HepG2 (cell line): ENCODE data around the gene SETD3. TPM values are rescaled to one million over a fixed set of nuclear protein-coding genes. Genes with fewer than 3 reads are reported as not detected.

Experiments used
- ATAC-seq: fragments of 200-7000 bp; cut with Tn5 transposase; 3 replicates; pipeline ENCODE4 v1.9.1; 2020; ENCODE audit warnings: mild to moderate bottlenecking, moderate library complexity
- BruUV-seq: library from RNA; stranded (reverse); fragments of 400-500 nt; replicated peaks from 2 replicates; lab custom pipeline; 2021; lab: Mats Ljungman, UMichigan
- CTCF ChIA-PET: fragments of 300-600 bp; formaldehyde crosslinking; extraction: SDS; loops from one replicate; lab custom pipeline; 2021; ENCODE audit warnings: low total read pairs, inconsistent platforms, low intra/inter-chr PET ratio; lab: Yijun Ruan, JAX
- POLR2A ChIA-PET: fragments of 350-600 bp; sonication (Branson Sonifier 250); formaldehyde crosslinking; loops from one replicate; lab custom pipeline; 2020; ENCODE audit warnings: antibody characterized with exemption, inconsistent platforms; lab: Yijun Ruan, JAX
- DNase-seq: peaks from one replicate; pipeline ENCODE4 v3.0.0-alpha.2; 2015; ENCODE audit warnings: low spot score
- FAIRE-seq: peaks from 3 replicates; lab custom pipeline; 2011; peaks lifted over from hg19 to GRCh38; lab: Jason Lieb, UNC
- H2AFZ ChIP-seq: one replicate; pipeline ENCODE4 v1.6.1; 2011; ENCODE audit warnings: low read length, inconsistent platforms
- H3K27ac ChIP-seq: fragments of 300-600 bp; 3 replicates; pipeline ENCODE4 v1.8.0; 2011; ENCODE audit warnings: mixed run types, mild to moderate bottlenecking, mixed read lengths, low read length, inconsistent platforms; ENCODE audit not compliant: insufficient read depth; ENCODE audit errors: extremely low read length
- H3K27me3 ChIP-seq, 2 experiments: fragments of 200-600 bp in 1 of 2; 2 replicates in 1 of 2; 3 replicates in 1 of 2; pipeline versions ENCODE4 v1.6.0 to v1.8.0; 2011; ENCODE audit warnings: low read length in 2 of 2, mild to moderate bottlenecking in 2 of 2, moderate library complexity in 2 of 2, inconsistent platforms in 1 of 2; ENCODE audit not compliant: insufficient read depth in 2 of 2, control insufficient read depth in 1 of 2
- H3K36me3 ChIP-seq, 2 experiments: fragments of 200-600 bp in 1 of 2; replicated peaks in 1 of 2; 2 replicates in 1 of 2; 3 replicates in 1 of 2; pipeline versions ENCODE4 v1.5.1 to v1.8.0; 2011; ENCODE audit warnings: low read length in 2 of 2, inconsistent platforms in 1 of 2; ENCODE audit not compliant: insufficient read depth in 2 of 2, control insufficient read depth in 1 of 2
- H3K4me1 ChIP-seq: 2 replicates; pipeline ENCODE4 v1.5.1; 2012; ENCODE audit warnings: low read length, inconsistent platforms; ENCODE audit not compliant: insufficient read depth
- H3K4me2 ChIP-seq: 2 replicates; pipeline ENCODE4 v1.6.0; 2011; ENCODE audit warnings: low read depth, low read length, inconsistent platforms
- H3K4me3 ChIP-seq, 3 experiments: fragments of 200-600 bp in 1 of 3; sonication (generic), shearing (Covaris generic) in 1 of 3; replicated peaks in 1 of 3; 2 replicates each; pipeline ENCODE4 v1.5.1; 2011 to 2016; ENCODE audit warnings: low read length in 3 of 3, inconsistent platforms in 2 of 3, low read depth in 2 of 3, mild to moderate bottlenecking in 2 of 3, control low read depth in 1 of 3, mixed read lengths in 1 of 3; ENCODE audit not compliant: insufficient read depth in 1 of 3
- H3K79me2 ChIP-seq: one replicate; pipeline ENCODE4 v1.6.1; 2011; ENCODE audit warnings: low read length, inconsistent platforms; ENCODE audit not compliant: insufficient read depth
- H3K9ac ChIP-seq: 2 replicates; pipeline ENCODE4 v1.6.0; 2011; ENCODE audit warnings: mild to moderate bottlenecking, low read depth, low read length, inconsistent platforms; ENCODE audit not compliant: insufficient read depth
- H3K9me3 ChIP-seq: 2 replicates; pipeline ENCODE4 v1.5.1; 2012; ENCODE audit warnings: mild to moderate bottlenecking, low read length
- H4K20me1 ChIP-seq: 2 replicates; pipeline ENCODE4 v1.6.0; 2011; ENCODE audit warnings: inconsistent platforms, mild to moderate bottlenecking, low read length, moderate library complexity; ENCODE audit not compliant: insufficient read depth
- ARID3A ChIP-seq: IDR thresholded peaks from 2 replicates; pipeline ENCODE4 v1.6.1; 2012; ENCODE audit warnings: low read depth, low read length, improper control_type of control experiment
- IRF2 ChIP-seq: IDR thresholded peaks from 2 replicates; pipeline ENCODE4 v1.6.1; 2018; ENCODE audit warnings: missing genetic modification reagents, missing compliant biosample characterization
- KLF15 ChIP-seq: sonication (generic); formaldehyde crosslinking; IDR thresholded peaks from 2 replicates; pipeline ENCODE4 v1.8.1; 2023; ENCODE audit warnings: borderline replicate concordance, mild to moderate bottlenecking, inconsistent platforms, missing genetic modification reagents, mixed read lengths
- MXI1 ChIP-seq: IDR thresholded peaks from 3 replicates; pipeline ENCODE4 v1.6.1; 2012; ENCODE audit warnings: low read depth, low read length, inconsistent platforms, borderline replicate concordance
- NCOA1 ChIP-seq: sonication (generic); formaldehyde crosslinking; IDR thresholded peaks from 2 replicates; pipeline ENCODE4 v1.9.0; 2021; ENCODE audit warnings: missing genetic modification reagents
- SETDB1 ChIP-seq: sonication (generic); formaldehyde crosslinking; IDR thresholded peaks from 2 replicates; pipeline ENCODE4 v1.5.1; 2020; ENCODE audit warnings: missing genetic modification reagents, mild to moderate bottlenecking, borderline replicate concordance
- SIX1 ChIP-seq: sonication (generic); formaldehyde crosslinking; IDR thresholded peaks from 2 replicates; pipeline ENCODE4 v1.4.0; 2020; ENCODE audit warnings: missing genetic modification reagents, borderline replicate concordance
- ZBTB42 ChIP-seq: sonication (generic); formaldehyde crosslinking; IDR thresholded peaks from 2 replicates; pipeline ENCODE4 v1.5.0; 2020; ENCODE audit warnings: mild to moderate bottlenecking, missing genetic modification reagents
- ZFP36 ChIP-seq: fragments of 150-350 bp; IDR thresholded peaks from 2 replicates; pipeline ENCODE4 v1.6.1; 2018; ENCODE audit warnings: borderline replicate concordance, low read length, low read depth; ENCODE audit not compliant: partially characterized antibody
- ZNF432 ChIP-seq: sonication (generic); formaldehyde crosslinking; IDR thresholded peaks from 2 replicates; pipeline ENCODE4 v1.5.0; 2020; ENCODE audit warnings: missing genetic modification reagents, mild to moderate bottlenecking, borderline replicate concordance
- ZNF44 ChIP-seq: sonication (generic); formaldehyde crosslinking; IDR thresholded peaks from 2 replicates; pipeline ENCODE4 v1.5.1; 2020; ENCODE audit warnings: mild to moderate bottlenecking, missing genetic modification reagents
- ZSCAN29 ChIP-seq: sonication (generic); formaldehyde crosslinking; conservative IDR thresholded peaks from 2 replicates; pipeline ENCODE4 v1.4.0; 2020; ENCODE audit warnings: mild to moderate bottlenecking, missing genetic modification reagents
- WGBS: methylation state at CpG from one replicate; pipeline ENCODE4 v1.1.6; 2017; ENCODE audit warnings: low lambda C conversion rate; 5-methylcytosine and 5-hydroxymethylcytosine counted together
- in situ Hi-C: cut with HindIII; loops from 2 replicates; pipeline ENCODE4 v1.10.0; 2017; ENCODE audit warnings: low pct_unique_long_range_greater_than_20kb; ENCODE audit not compliant: extremely low pct_ligation_motif_present
- intact Hi-C: fragments of 100-400 bp; cut with micrococcal nuclease; formaldehyde crosslinking; loops from one replicate; pipeline ENCODE4 v1.10.0; 2022; ENCODE audit not compliant: unreplicated experiment
- polyA plus RNA-seq, 8 experiments: library from polyadenylated mRNA; depleted of rRNA in 3 of 8; stranded (reverse) in 7 of 8; unstranded in 1 of 8; fragments of >200 nt; fragmentation: Illumina TruSeq in 4 of 8; extraction: Trizol in 4 of 8; gene quantifications; 2 replicates each; pipeline versions ENCODE4 v1.2.1 to v1.2.3, GENCODE V29; 2011 to 2016; ENCODE audit warnings: low read depth in 4 of 8, missing spikeins in 1 of 8, mixed read lengths in 1 of 8; ENCODE audit not compliant: insufficient read depth in 1 of 8
- total RNA-seq, 5 experiments: library from RNA; depleted of rRNA; stranded (reverse); fragments of >200 nt; fragmentation: Illumina TruSeq; extraction: Trizol; gene quantifications; 2 replicates each; pipeline ENCODE4 v1.2.3, GENCODE V29; 2016; ENCODE audit warnings: low read depth in 1 of 5
- TF ChIP-seq, protein P1 (sequence below): sonication (generic); formaldehyde crosslinking; IDR thresholded peaks from 2 replicates; pipeline ENCODE4 v1.8.1; 2023; ENCODE audit warnings: mild to moderate bottlenecking, missing genetic modification reagents, borderline replicate concordance
- TF ChIP-seq, protein P2 (sequence below): sonication (generic); formaldehyde crosslinking; IDR thresholded peaks from 2 replicates; pipeline ENCODE4 v1.5.1; 2020; ENCODE audit warnings: missing genetic modification reagents, mild to moderate bottlenecking, borderline replicate concordance
- TF ChIP-seq, protein P3 (sequence below): sonication (generic); formaldehyde crosslinking; IDR thresholded peaks from 2 replicates; pipeline ENCODE4 v1.5.0; 2020; ENCODE audit warnings: missing genetic modification reagents

SETD3 gene
- total and polyA plus RNA-seq, 2 of the 13 experiments (the other 11 are each of a cell fraction or from before 2014, with no cell fraction given), result 30.3 to 67.1 TPM

DNA sequence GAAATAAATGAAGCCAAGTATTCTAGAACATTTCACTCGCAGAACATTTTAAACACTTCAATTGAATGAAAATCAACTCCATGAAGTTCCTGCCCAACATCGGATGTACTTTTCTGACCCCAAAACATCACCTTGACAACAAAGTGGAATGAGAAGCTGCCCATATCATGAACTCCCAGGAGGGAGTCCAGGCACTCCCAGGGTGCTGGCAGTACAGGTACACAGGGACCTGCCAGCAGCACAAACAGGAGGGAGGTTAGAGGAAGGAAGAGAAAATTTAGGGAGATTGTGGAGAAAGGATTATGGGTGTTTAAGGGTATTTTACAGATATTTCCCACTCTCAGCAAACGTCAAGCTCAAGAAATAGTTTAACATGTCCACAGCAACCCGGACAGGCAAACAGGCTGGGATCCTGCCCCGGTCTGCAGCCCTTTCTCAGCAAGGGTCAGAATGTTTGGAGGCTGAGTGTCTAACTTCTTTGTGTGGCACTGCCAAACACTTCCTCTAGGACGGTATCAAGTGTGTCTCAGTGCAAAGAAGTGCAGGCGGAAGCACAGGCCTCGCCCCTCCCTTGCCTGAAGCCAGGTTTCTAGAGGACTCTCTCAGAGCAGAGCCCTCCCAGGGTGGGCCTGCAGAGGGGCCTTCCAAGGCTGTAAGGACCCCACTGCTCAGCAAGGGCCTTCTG is 72.2 kb downstream of the SETD3 start:
- ATAC-seq (no peak), FAIRE-seq (no peak), DNase-seq (no peak)
- Histone ChIP-seq H3K79me2 (no peaks in the 10 kb centered on the region), H3K4me1 (no peaks in the 10 kb centered on the region), H3K36me3 (peaks cover 8 to 49% of the 10 kb centered on the region in 2 experiments), H3K4me3 (no peak overlapping the region), H3K9me3 (no peaks in the 10 kb centered on the region), H2AFZ (no peak overlapping the region), H3K27ac (no peak overlapping the region), H3K27me3 (no peaks in the 10 kb centered on the region), H3K9ac (no peak overlapping the region), H4K20me1 (no peaks in the 10 kb centered on the region), H3K4me2 (no peak overlapping the region)
- BruUV-seq, result no TSS peak
- intact Hi-C loops, result no loop called here
- TF ChIP-seq SETDB1 (CRISPR knock-in tag) (no peak), ZSCAN29 (CRISPR knock-in tag) (no peak), KLF15 (no peak), ARID3A (no peak), ZNF44 (CRISPR knock-in tag) (no peak), ZFP36 (no peak), ZBTB42 (CRISPR knock-in tag) (no peak), NCOA1 (no peak), ZNF432 (CRISPR knock-in tag) (no peak), SIX1 (CRISPR knock-in tag) (no peak), MXI1 (no peak), IRF2 (no peak)
- TF ChIP-seq, protein P1, sequence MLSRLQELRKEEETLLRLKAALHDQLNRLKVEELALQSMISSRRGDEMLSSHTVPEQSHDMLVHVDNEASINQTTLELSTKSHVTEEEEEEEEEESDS (CRISPR knock-in tag), result no peak
- TF ChIP-seq, protein P2, sequence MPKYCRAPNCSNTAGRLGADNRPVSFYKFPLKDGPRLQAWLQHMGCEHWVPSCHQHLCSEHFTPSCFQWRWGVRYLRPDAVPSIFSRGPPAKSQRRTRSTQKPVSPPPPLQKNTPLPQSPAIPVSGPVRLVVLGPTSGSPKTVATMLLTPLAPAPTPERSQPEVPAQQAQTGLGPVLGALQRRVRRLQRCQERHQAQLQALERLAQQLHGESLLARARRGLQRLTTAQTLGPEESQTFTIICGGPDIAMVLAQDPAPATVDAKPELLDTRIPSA, result no peak
- TF ChIP-seq, protein P3, sequence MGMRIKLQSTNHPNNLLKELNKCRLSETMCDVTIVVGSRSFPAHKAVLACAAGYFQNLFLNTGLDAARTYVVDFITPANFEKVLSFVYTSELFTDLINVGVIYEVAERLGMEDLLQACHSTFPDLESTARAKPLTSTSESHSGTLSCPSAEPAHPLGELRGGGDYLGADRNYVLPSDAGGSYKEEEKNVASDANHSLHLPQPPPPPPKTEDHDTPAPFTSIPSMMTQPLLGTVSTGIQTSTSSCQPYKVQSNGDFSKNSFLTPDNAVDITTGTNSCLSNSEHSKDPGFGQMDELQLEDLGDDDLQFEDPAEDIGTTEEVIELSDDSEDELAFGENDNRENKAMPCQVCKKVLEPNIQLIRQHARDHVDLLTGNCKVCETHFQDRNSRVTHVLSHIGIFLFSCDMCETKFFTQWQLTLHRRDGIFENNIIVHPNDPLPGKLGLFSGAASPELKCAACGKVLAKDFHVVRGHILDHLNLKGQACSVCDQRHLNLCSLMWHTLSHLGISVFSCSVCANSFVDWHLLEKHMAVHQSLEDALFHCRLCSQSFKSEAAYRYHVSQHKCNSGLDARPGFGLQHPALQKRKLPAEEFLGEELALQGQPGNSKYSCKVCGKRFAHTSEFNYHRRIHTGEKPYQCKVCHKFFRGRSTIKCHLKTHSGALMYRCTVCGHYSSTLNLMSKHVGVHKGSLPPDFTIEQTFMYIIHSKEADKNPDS (CRISPR knock-in tag), result no peak
- ChIA-PET CTCF (no interaction called here), POLR2A (no interaction called here)
- WGBS, result 98% methylated on average over 6 of the region's 8 CpGs
- in situ Hi-C loops, result no loop called here
